IMR-90 (cell line): ENCODE data around the gene PPP1R17. TPM values are rescaled to one million over a fixed set of nuclear protein-coding genes. Genes with fewer than 3 reads are reported as not detected.

Source experiments
- ATAC-seq: fragments of 200-7000 bp; cut with Tn5 transposase; 2 replicates; pipeline ENCODE4 v1.9.1; 2020; ENCODE audit warnings: low read depth, mild to moderate bottlenecking, moderate library complexity
- BruUV-seq: library from RNA; stranded (reverse); fragments of 400-500 nt; replicated peaks from 2 replicates; lab custom pipeline; 2021; lab: Mats Ljungman, UMichigan
- CTCF ChIA-PET: fragments of 300-600 bp; formaldehyde crosslinking; extraction: SDS; loops from one replicate; lab custom pipeline; 2021; ENCODE audit warnings: antibody characterized with exemption; lab: Yijun Ruan, JAX
- POLR2A ChIA-PET: fragments of 300-600 bp; sonication (Branson Sonifier 250); formaldehyde crosslinking; loops from one replicate; lab custom pipeline; 2022; ENCODE audit warnings: antibody characterized with exemption; ENCODE audit not compliant: unreplicated experiment; lab: Charles Lee
- DNase-seq: peaks from one replicate; pipeline ENCODE4 v3.0.0; 2013
- H2AFZ ChIP-seq: replicated peaks from 2 replicates; pipeline ENCODE3; 2013; ENCODE audit warnings: low read length, mild to moderate bottlenecking; ENCODE audit not compliant: poor library complexity
- H2AK5ac ChIP-seq: 2 replicates; pipeline ENCODE4 v1.6.1; 2013; ENCODE audit warnings: low read depth, low read length, inconsistent platforms
- H2AK9ac ChIP-seq: replicated peaks from 2 replicates; pipeline ENCODE3; 2013; ENCODE audit warnings: mild to moderate bottlenecking, low read depth, low read length, moderate library complexity; ENCODE audit not compliant: poor library complexity
- H2BK120ac ChIP-seq: 2 replicates; pipeline ENCODE4 v1.6.1; 2013; ENCODE audit warnings: low read depth, low read length, inconsistent platforms
- H2BK15ac ChIP-seq: 3 replicates; pipeline ENCODE4 v1.6.1; 2013; ENCODE audit warnings: low read depth, low read length, inconsistent platforms
- H2BK20ac ChIP-seq: 2 replicates; pipeline ENCODE4 v1.6.1; 2013; ENCODE audit warnings: low read depth, mild to moderate bottlenecking, inconsistent platforms, low read length, moderate library complexity
- H2BK5ac ChIP-seq: 2 replicates; pipeline ENCODE4 v1.6.1; 2013; ENCODE audit warnings: mild to moderate bottlenecking, low read depth, low read length, inconsistent platforms; ENCODE audit not compliant: poor library complexity, severe bottlenecking
- H3K14ac ChIP-seq: replicated peaks from 2 replicates; pipeline ENCODE4 v1.6.1; 2013; ENCODE audit warnings: low read depth, low read length, inconsistent platforms
- H3K18ac ChIP-seq: 2 replicates; pipeline ENCODE4 v1.6.1; 2013; ENCODE audit warnings: low read depth, low read length, control low read depth
- H3K23ac ChIP-seq: 2 replicates; pipeline ENCODE4 v1.6.1; 2013; ENCODE audit warnings: low read depth, low read length, inconsistent platforms
- H3K27ac ChIP-seq: 2 replicates; pipeline ENCODE4 v1.5.1; 2013; ENCODE audit warnings: mild to moderate bottlenecking, control low read depth, low read length; ENCODE audit not compliant: insufficient read depth
- H3K27me3 ChIP-seq: 2 replicates; pipeline ENCODE4 v1.6.1; 2013; ENCODE audit warnings: low read length; ENCODE audit not compliant: control insufficient read depth, insufficient read depth
- H3K36me3 ChIP-seq: 2 replicates; pipeline ENCODE4 v1.6.1; 2013; ENCODE audit warnings: low read length, mixed read lengths; ENCODE audit not compliant: control insufficient read depth, insufficient read depth
- H3K4ac ChIP-seq: 2 replicates; pipeline ENCODE4 v1.6.1; 2013; ENCODE audit warnings: low read depth, low read length, inconsistent platforms
- H3K4me1 ChIP-seq: 2 replicates; pipeline ENCODE4 v1.6.1; 2013; ENCODE audit warnings: low read length, mixed read lengths; ENCODE audit not compliant: control insufficient read depth, insufficient read depth
- H3K4me2 ChIP-seq: 2 replicates; pipeline ENCODE4 v1.6.1; 2013; ENCODE audit warnings: low read depth, mild to moderate bottlenecking, control low read depth, low read length, moderate library complexity
- H3K4me3 ChIP-seq: 2 replicates; pipeline ENCODE4 v1.5.1; 2013; ENCODE audit warnings: low read depth, mild to moderate bottlenecking, control low read depth, low read length, moderate library complexity; ENCODE audit not compliant: insufficient read depth
- H3K56ac ChIP-seq: 2 replicates; pipeline ENCODE4 v1.6.1; 2013; ENCODE audit warnings: low read length, inconsistent platforms; ENCODE audit not compliant: insufficient read depth; ENCODE audit errors: extremely low read depth
- H3K79me1 ChIP-seq, 2 experiments: 2 replicates each; pipeline ENCODE4 v1.6.1; 2013; ENCODE audit warnings: low read length in 2 of 2, inconsistent platforms in 1 of 2, low read depth in 1 of 2
- H3K9ac ChIP-seq: 2 replicates; pipeline ENCODE4 v1.6.1; 2013; ENCODE audit warnings: low read depth, low read length, control low read depth
- H3K9me1 ChIP-seq: 2 replicates; pipeline ENCODE4 v1.6.1; 2013; ENCODE audit warnings: low read length, inconsistent platforms; ENCODE audit not compliant: insufficient read depth
- H3K9me3 ChIP-seq: 2 replicates; pipeline ENCODE4 v1.6.1; 2013; ENCODE audit warnings: low read length; ENCODE audit not compliant: control insufficient read depth, insufficient read depth
- H4K20me1 ChIP-seq: 2 replicates; pipeline ENCODE4 v1.6.1; 2013; ENCODE audit warnings: low read length, inconsistent platforms; ENCODE audit not compliant: insufficient read depth
- H4K5ac ChIP-seq: 2 replicates; pipeline ENCODE4 v1.6.1; 2013; ENCODE audit warnings: mild to moderate bottlenecking, low read depth, low read length, control low read depth
- H4K8ac ChIP-seq, 2 experiments: 2 replicates each; pipeline ENCODE4 v1.6.1; 2013; ENCODE audit warnings: low read depth in 2 of 2, low read length in 2 of 2, control low read depth in 1 of 2, inconsistent platforms in 1 of 2
- H4K91ac ChIP-seq: 2 replicates; pipeline ENCODE4 v1.6.1; 2013; ENCODE audit warnings: low read depth, low read length, inconsistent platforms; ENCODE audit not compliant: insufficient read depth
- BHLHE40 ChIP-seq: fragments of 150-350 bp; IDR thresholded peaks from 2 replicates; pipeline ENCODE4 v1.6.1; 2016; ENCODE audit warnings: mild to moderate bottlenecking, low read depth, low read length
- ELK1 ChIP-seq: fragments of 150-350 bp; IDR thresholded peaks from 2 replicates; pipeline ENCODE4 v1.6.1; 2016; ENCODE audit warnings: low read depth, mild to moderate bottlenecking, low read length, moderate library complexity, borderline replicate concordance
- FOS ChIP-seq: fragments of 150-350 bp; IDR thresholded peaks from 2 replicates; pipeline ENCODE4 v1.6.1; 2016; ENCODE audit warnings: low read depth, low read length
- MAFK ChIP-seq: IDR thresholded peaks from 2 replicates; pipeline ENCODE4 v1.6.1; 2012; ENCODE audit warnings: low read depth, low read length, improper control_type of control experiment
- MAZ ChIP-seq: IDR thresholded peaks from 2 replicates; pipeline ENCODE4 v1.6.1; 2012; ENCODE audit warnings: low read depth, mild to moderate bottlenecking, low read length, improper control_type of control experiment, moderate library complexity, borderline replicate concordance
- MXI1 ChIP-seq: IDR thresholded peaks from 2 replicates; pipeline ENCODE4 v1.6.1; 2012; ENCODE audit warnings: low read depth, mild to moderate bottlenecking, low read length, moderate library complexity, borderline replicate concordance
- NFE2L2 ChIP-seq: fragments of 150-350 bp; IDR thresholded peaks from 2 replicates; pipeline ENCODE4 v1.6.1; 2016; ENCODE audit warnings: low read depth, mild to moderate bottlenecking, low read length
- POLR2A ChIP-seq: IDR thresholded peaks from 2 replicates; pipeline ENCODE4 v1.6.1; 2012; ENCODE audit warnings: mild to moderate bottlenecking, low read depth, low read length
- RAD21 ChIP-seq: IDR thresholded peaks from 2 replicates; pipeline ENCODE4 v1.6.1; 2012; ENCODE audit warnings: low read length, improper control_type of control experiment
- RCOR1 ChIP-seq: IDR thresholded peaks from 2 replicates; pipeline ENCODE4 v1.6.1; 2012; ENCODE audit warnings: mild to moderate bottlenecking, low read length, improper control_type of control experiment; ENCODE audit not compliant: insufficient replicate concordance
- RFX5 ChIP-seq: IDR thresholded peaks from 2 replicates; pipeline ENCODE4 v1.8.0; 2012; ENCODE audit warnings: low read depth, mild to moderate bottlenecking, low read length, moderate library complexity
- SMC3 ChIP-seq: fragments of 150-350 bp; IDR thresholded peaks from 2 replicates; pipeline ENCODE4 v1.6.1; 2016; ENCODE audit warnings: low read depth, mild to moderate bottlenecking, antibody characterized with exemption, low read length, moderate library complexity
- WGBS, 2 experiments: methylation state at CpG; one replicate each; pipeline versions ENCODE4 v1.1.5 to v1.1.7; 2013; ENCODE audit warnings: missing lambda C conversion rate in 2 of 2; ENCODE audit not compliant: insufficient read length in 1 of 2; ENCODE audit errors: extremely low coverage in 2 of 2; 5-methylcytosine and 5-hydroxymethylcytosine counted together
- dilution Hi-C: fragments of 300-500 bp; cut with HindIII; formaldehyde crosslinking; loops from one replicate; pipeline ENCODE4 v1.14.3; 2018; ENCODE audit warnings: low sequenced_read_pairs; ENCODE audit not compliant: unreplicated experiment
- in situ Hi-C: fragments of 300-500 bp; cut with MboI; formaldehyde crosslinking; loops from 3 replicates; pipeline ENCODE4 v1.14.3; 2019; ENCODE audit warnings: low sequenced_read_pairs, inconsistent platforms, mixed read lengths
- intact Hi-C: fragments of 100-400 bp; cut with micrococcal nuclease; formaldehyde crosslinking; loops from 2 replicates; pipeline ENCODE4 v1.10.0; 2022
- polyA plus RNA-seq, 3 experiments: library from polyadenylated mRNA; depleted of rRNA; stranded (reverse); fragments of >200 nt; gene quantifications; 2 replicates each; pipeline ENCODE4 v1.2.3, GENCODE V29; 2012; ENCODE audit warnings: low replicate concordance in 1 of 3
- total RNA-seq: library from RNA; depleted of rRNA; stranded (reverse); fragments of >200 nt; gene quantifications from 2 replicates; pipeline ENCODE4 v1.2.3, GENCODE V29; 2012
- TF ChIP-seq, protein P1 (sequence below): conservative IDR thresholded peaks from 2 replicates; pipeline ENCODE4 v1.5.1; 2012; ENCODE audit warnings: mild to moderate bottlenecking, low read depth, low read length, improper control_type of control experiment
- TF ChIP-seq, protein P2 (sequence below): fragments of 150-350 bp; IDR thresholded peaks from 2 replicates; pipeline ENCODE4 v1.6.1; 2017; ENCODE audit warnings: mild to moderate bottlenecking, antibody characterized with exemption, low read length, low read depth

Gene PPP1R17
- total and polyA plus RNA-seq, 2 of the 4 experiments (the other 2 are of a cell fraction), result not detected

- BruUV-seq, result no TSS peak
- no peaks in the 10 kb centered on the region for H3K9me3 ChIP-seq
- TF ChIP-seq MAFK, result no peak
- no peak for TF ChIP-seq NFE2L2
- no peak for TF ChIP-seq BHLHE40
- TF ChIP-seq POLR2A, result no peak
- TF ChIP-seq MXI1, result no peak
- TF ChIP-seq RFX5, result no peak
- TF ChIP-seq, protein P1, sequence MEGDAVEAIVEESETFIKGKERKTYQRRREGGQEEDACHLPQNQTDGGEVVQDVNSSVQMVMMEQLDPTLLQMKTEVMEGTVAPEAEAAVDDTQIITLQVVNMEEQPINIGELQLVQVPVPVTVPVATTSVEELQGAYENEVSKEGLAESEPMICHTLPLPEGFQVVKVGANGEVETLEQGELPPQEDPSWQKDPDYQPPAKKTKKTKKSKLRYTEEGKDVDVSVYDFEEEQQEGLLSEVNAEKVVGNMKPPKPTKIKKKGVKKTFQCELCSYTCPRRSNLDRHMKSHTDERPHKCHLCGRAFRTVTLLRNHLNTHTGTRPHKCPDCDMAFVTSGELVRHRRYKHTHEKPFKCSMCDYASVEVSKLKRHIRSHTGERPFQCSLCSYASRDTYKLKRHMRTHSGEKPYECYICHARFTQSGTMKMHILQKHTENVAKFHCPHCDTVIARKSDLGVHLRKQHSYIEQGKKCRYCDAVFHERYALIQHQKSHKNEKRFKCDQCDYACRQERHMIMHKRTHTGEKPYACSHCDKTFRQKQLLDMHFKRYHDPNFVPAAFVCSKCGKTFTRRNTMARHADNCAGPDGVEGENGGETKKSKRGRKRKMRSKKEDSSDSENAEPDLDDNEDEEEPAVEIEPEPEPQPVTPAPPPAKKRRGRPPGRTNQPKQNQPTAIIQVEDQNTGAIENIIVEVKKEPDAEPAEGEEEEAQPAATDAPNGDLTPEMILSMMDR, result no peak
- no peak for TF ChIP-seq ELK1
- no peak for TF ChIP-seq RCOR1
- no peak for TF ChIP-seq MAZ
- TF ChIP-seq, protein P2, sequence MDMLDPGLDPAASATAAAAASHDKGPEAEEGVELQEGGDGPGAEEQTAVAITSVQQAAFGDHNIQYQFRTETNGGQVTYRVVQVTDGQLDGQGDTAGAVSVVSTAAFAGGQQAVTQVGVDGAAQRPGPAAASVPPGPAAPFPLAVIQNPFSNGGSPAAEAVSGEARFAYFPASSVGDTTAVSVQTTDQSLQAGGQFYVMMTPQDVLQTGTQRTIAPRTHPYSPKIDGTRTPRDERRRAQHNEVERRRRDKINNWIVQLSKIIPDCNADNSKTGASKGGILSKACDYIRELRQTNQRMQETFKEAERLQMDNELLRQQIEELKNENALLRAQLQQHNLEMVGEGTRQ, result no peak
- no peak for TF ChIP-seq SMC3
- TF ChIP-seq FOS, result no peak
- TF ChIP-seq RAD21, result no peak
- ChIA-PET POLR2A (no interaction called here), CTCF (no interaction called here)
- dilution Hi-C loops (no loop called here), in situ Hi-C loops (no loop called here), intact Hi-C loops (no loop called here)
- no peak overlapping the region for H4K8ac ChIP-seq
- no peak overlapping the region for H3K4ac ChIP-seq
- H2BK120ac ChIP-seq, result no peak overlapping the region
- no peak overlapping the region for H4K91ac ChIP-seq
- no peak for DNase-seq
- no peaks in the 10 kb centered on the region for H3K79me1 ChIP-seq
- H3K14ac ChIP-seq, result no peak overlapping the region
- no peak overlapping the region for H3K18ac ChIP-seq
- ATAC-seq, result no peak
- H3K9me1 ChIP-seq, result no peaks in the 10 kb centered on the region
- no peaks in the 10 kb centered on the region for H3K36me3 ChIP-seq
- no peak overlapping the region for H2AK9ac ChIP-seq
- H2BK15ac ChIP-seq, result no peak overlapping the region
- H3K9ac ChIP-seq, result no peak overlapping the region
- no peak overlapping the region for H3K4me3 ChIP-seq
- H2BK20ac ChIP-seq, result no peak overlapping the region
- H2AK5ac ChIP-seq, result no peak overlapping the region
- no peaks in the 10 kb centered on the region for H3K4me1 ChIP-seq
- no peaks in the 10 kb centered on the region; the same call in 1 of the 2 replicates for H3K27me3 ChIP-seq
- no peak overlapping the region for H3K56ac ChIP-seq
- H4K20me1 ChIP-seq, result no peaks in the 10 kb centered on the region
- H2BK5ac ChIP-seq, result no peak overlapping the region
- 0% methylated on average over 1 of the region's 5 CpGs; no CpG with 5 or more reads in 1 of the 2 experiments for WGBS, 2 experiments
- H4K5ac ChIP-seq, result no peak overlapping the region
- no peak overlapping the region for H3K23ac ChIP-seq
- no peak overlapping the region for H3K27ac ChIP-seq
- no peak overlapping the region for H3K4me2 ChIP-seq
- no peak overlapping the region for H2AFZ ChIP-seq
Observed at GRCh38 chr7:31692451-31692850, 5.4 kb downstream of the PPP1R17 start.
